ENCODE results near the gene KREMEN2. TPM values are rescaled to one million over a fixed set of nuclear protein-coding genes. Genes with fewer than 3 reads are reported as not detected.
A peak's percentile ranks its signal among the peaks of the same experiment; 100 is the strongest.
"Not testable (repeated sequence)": the region's sequence is repeated elsewhere in the genome, so short reads cannot be mapped to it uniquely, and the experiment has no call there.

Gene KREMEN2
- total RNA-seq, 1 donor from 2014 or later = 1.6 TPM

- Histone ChIP-seq H3K9ac (ENCODE audit: low read depth in 1 of 3, low read length in 3 of 3) (no peak overlapping the region), H3K27me3 (ENCODE audit: control insufficient read depth in 3 of 3, insufficient read depth in 3 of 3, low read length in 3 of 3) (no peaks in the 10 kb centered on the region), H3K4me3 (ENCODE audit: low read length in 3 of 3) (no peak overlapping the region), H3K36me3 (ENCODE audit: control insufficient read depth in 3 of 3, insufficient read depth in 3 of 3, low read length in 3 of 3) (peaks cover 54 to 63% (median 62%) of the 10 kb centered on the region in 3 donors), H3K27ac (ENCODE audit: low read depth, low read length) (no peak overlapping the region), H3K4me1 (ENCODE audit: control insufficient read depth in 3 of 3, insufficient read depth in 3 of 3, low read length in 3 of 3) (peaks cover 0 to 3% (median 0%) of the 10 kb centered on the region in 3 donors), H3K9me3 (ENCODE audit: control insufficient read depth in 3 of 3, low read length in 3 of 3) (no peaks in the 10 kb centered on the region)
These were observed 25.9 kb upstream of the KREMEN2 start for GRCh38 chr16:2938206-2938605.

GRCh38 chr16:2939968-2940367, 24.1 kb upstream of the KREMEN2 start:
- Histone ChIP-seq H3K36me3 (ENCODE audit: control insufficient read depth in 3 of 3, insufficient read depth in 3 of 3, low read length in 3 of 3) (peaks cover 43 to 62% (median 56%) of the 10 kb centered on the region in 3 donors), H3K27ac (ENCODE audit: low read depth, low read length) (no peak overlapping the region), H3K4me3 (ENCODE audit: low read length in 3 of 3) (no peak overlapping the region), H3K9me3 (ENCODE audit: control insufficient read depth in 3 of 3, low read length in 3 of 3) (no peaks in the 10 kb centered on the region), H3K4me1 (ENCODE audit: control insufficient read depth in 3 of 3, insufficient read depth in 3 of 3, low read length in 3 of 3) (peaks cover 0 to 3% (median 0%) of the 10 kb centered on the region in 3 donors), H3K27me3 (ENCODE audit: control insufficient read depth in 3 of 3, insufficient read depth in 3 of 3, low read length in 3 of 3) (no peaks in the 10 kb centered on the region), H3K9ac (ENCODE audit: low read depth in 1 of 3, low read length in 3 of 3) (no peak overlapping the region)

GRCh38 chr16:2942045-2942444, 22.0 kb upstream of the KREMEN2 start:
- H3K27me3 ChIP-seq (ENCODE audit: control insufficient read depth in 3 of 3, insufficient read depth in 3 of 3, low read length in 3 of 3) = no peaks in the 10 kb centered on the region

GRCh38 chr16:2943716-2944115, 20.4 kb upstream of the KREMEN2 start:
- H3K9ac ChIP-seq (ENCODE audit: low read depth in 1 of 3, low read length in 3 of 3); H3K27me3 ChIP-seq (ENCODE audit: control insufficient read depth in 3 of 3, insufficient read depth in 3 of 3, low read length in 3 of 3); H3K27ac ChIP-seq (ENCODE audit: low read depth, low read length); H3K4me3 ChIP-seq (ENCODE audit: low read length in 3 of 3); H3K4me1 ChIP-seq (ENCODE audit: control insufficient read depth in 3 of 3, insufficient read depth in 3 of 3, low read length in 3 of 3); H3K9me3 ChIP-seq (ENCODE audit: control insufficient read depth in 3 of 3, low read length in 3 of 3): not testable (repeated sequence)
- peaks cover 26 to 39% (median 35%) of the 10 kb centered on the region in 3 donors for H3K36me3 ChIP-seq (ENCODE audit: control insufficient read depth in 3 of 3, insufficient read depth in 3 of 3, low read length in 3 of 3)

More at GRCh38 chr16:2942045-2942444, 22.0 kb upstream of the KREMEN2 start:
- Histone ChIP-seq H3K4me1 (ENCODE audit: control insufficient read depth in 3 of 3, insufficient read depth in 3 of 3, low read length in 3 of 3) (peaks cover 0 to 3% (median 0%) of the 10 kb centered on the region in 3 donors), H3K36me3 (ENCODE audit: control insufficient read depth in 3 of 3, insufficient read depth in 3 of 3, low read length in 3 of 3) (peaks cover 38 to 50% (median 44%) of the 10 kb centered on the region in 3 donors), H3K9me3 (ENCODE audit: control insufficient read depth in 3 of 3, low read length in 3 of 3) (no peaks in the 10 kb centered on the region), H3K27ac (ENCODE audit: low read depth, low read length) (no peak overlapping the region), H3K9ac (ENCODE audit: low read depth in 1 of 3, low read length in 3 of 3) (no peak overlapping the region), H3K4me3 (ENCODE audit: low read length in 3 of 3) (no peak overlapping the region)

- Histone ChIP-seq H3K4me1 (ENCODE audit: control insufficient read depth in 3 of 3, insufficient read depth in 3 of 3, low read length in 3 of 3) (peaks cover 15 to 24% (median 20%) of the 10 kb centered on the region in 3 donors), H3K36me3 (ENCODE audit: control insufficient read depth in 3 of 3, insufficient read depth in 3 of 3, low read length in 3 of 3) (peaks cover 9 to 27% (median 27%) of the 10 kb centered on the region in 3 donors)
These were observed 17.4 kb upstream of the KREMEN2 start for GRCh38 chr16:2946649-2947048.

GRCh38 chr16:2948807-2949704, 15.0 kb upstream of the KREMEN2 start:
- Histone ChIP-seq H3K9ac (ENCODE audit: low read depth in 1 of 3, low read length in 3 of 3) (peak overlapping the region in 2 of 3 donors; percentile 43 to 45), H3K27ac (ENCODE audit: low read depth, low read length) (peak overlapping the region; percentile 40), H3K4me3 (ENCODE audit: low read length in 3 of 3) (no peak overlapping the region), H3K36me3 (ENCODE audit: control insufficient read depth in 3 of 3, insufficient read depth in 3 of 3, low read length in 3 of 3) (peaks cover 5 to 16% (median 12%) of the 10 kb centered on the region in 3 donors), H3K27me3 (ENCODE audit: control insufficient read depth in 3 of 3, insufficient read depth in 3 of 3, low read length in 3 of 3) (peaks cover under 1 to 7% (median 6%) of the 10 kb centered on the region in 3 donors), H3K9me3 (ENCODE audit: control insufficient read depth in 3 of 3, low read length in 3 of 3) (no peaks in the 10 kb centered on the region), H3K4me1 (ENCODE audit: control insufficient read depth in 3 of 3, insufficient read depth in 3 of 3, low read length in 3 of 3) (peaks cover 15 to 24% (median 20%) of the 10 kb centered on the region in 3 donors)

More at GRCh38 chr16:2946649-2947048, 17.4 kb upstream of the KREMEN2 start:
- no peaks in the 10 kb centered on the region for H3K9me3 ChIP-seq (ENCODE audit: control insufficient read depth in 3 of 3, low read length in 3 of 3)
- H3K27ac ChIP-seq (ENCODE audit: low read depth, low read length) = no peak overlapping the region
- no peak overlapping the region for H3K4me3 ChIP-seq (ENCODE audit: low read length in 3 of 3)
- no peak overlapping the region for H3K9ac ChIP-seq (ENCODE audit: low read depth in 1 of 3, low read length in 3 of 3)
- H3K27me3 ChIP-seq (ENCODE audit: control insufficient read depth in 3 of 3, insufficient read depth in 3 of 3, low read length in 3 of 3) = no peaks in the 10 kb centered on the region

- no peaks in the 10 kb centered on the region for H3K9me3 ChIP-seq (ENCODE audit: control insufficient read depth in 3 of 3, low read length in 3 of 3)
- peak overlapping the region in 2 of 3 donors; percentile 33 to 43 for H3K9ac ChIP-seq (ENCODE audit: low read depth in 1 of 3, low read length in 3 of 3)
- peaks cover 5 to 15% (median 11%) of the 10 kb centered on the region in 3 donors for H3K36me3 ChIP-seq (ENCODE audit: control insufficient read depth in 3 of 3, insufficient read depth in 3 of 3, low read length in 3 of 3)
- H3K4me1 ChIP-seq (ENCODE audit: control insufficient read depth in 3 of 3, insufficient read depth in 3 of 3, low read length in 3 of 3) = peaks cover 15 to 24% (median 20%) of the 10 kb centered on the region in 3 donors
- no peak overlapping the region for H3K27ac ChIP-seq (ENCODE audit: low read depth, low read length)
- H3K27me3 ChIP-seq (ENCODE audit: control insufficient read depth in 3 of 3, insufficient read depth in 3 of 3, low read length in 3 of 3) = peaks cover 5 to 14% (median 14%) of the 10 kb centered on the region in 3 donors
- no peak overlapping the region for H3K4me3 ChIP-seq (ENCODE audit: low read length in 3 of 3)
These were observed 14.2 kb upstream of the KREMEN2 start for GRCh38 chr16:2949705-2950352.

GRCh38 chr16:2950353-2950724, 13.7 kb upstream of the KREMEN2 start:
- no peaks in the 10 kb centered on the region for H3K9me3 ChIP-seq (ENCODE audit: control insufficient read depth in 3 of 3, low read length in 3 of 3)
- no peak overlapping the region for H3K27ac ChIP-seq (ENCODE audit: low read depth, low read length)
- peaks cover 15 to 24% (median 20%) of the 10 kb centered on the region in 3 donors for H3K4me1 ChIP-seq (ENCODE audit: control insufficient read depth in 3 of 3, insufficient read depth in 3 of 3, low read length in 3 of 3)
- H3K4me3 ChIP-seq (ENCODE audit: low read length in 3 of 3) = no peak overlapping the region
- H3K36me3 ChIP-seq (ENCODE audit: control insufficient read depth in 3 of 3, insufficient read depth in 3 of 3, low read length in 3 of 3) = peaks cover 5 to 15% (median 11%) of the 10 kb centered on the region in 3 donors
- no peak overlapping the region for H3K9ac ChIP-seq (ENCODE audit: low read depth in 1 of 3, low read length in 3 of 3)
- H3K27me3 ChIP-seq (ENCODE audit: control insufficient read depth in 3 of 3, insufficient read depth in 3 of 3, low read length in 3 of 3) = peaks cover 8 to 19% (median 19%) of the 10 kb centered on the region in 3 donors

- H3K4me3 ChIP-seq (ENCODE audit: low read length in 3 of 3) = no peak overlapping the region
- H3K4me1 ChIP-seq (ENCODE audit: control insufficient read depth in 3 of 3, insufficient read depth in 3 of 3, low read length in 3 of 3) = peaks cover 15 to 24% (median 20%) of the 10 kb centered on the region in 3 donors
- H3K27me3 ChIP-seq (ENCODE audit: control insufficient read depth in 3 of 3, insufficient read depth in 3 of 3, low read length in 3 of 3) = peaks cover 9 to 22% (median 21%) of the 10 kb centered on the region in 3 donors
- peaks cover 5 to 15% (median 11%) of the 10 kb centered on the region in 3 donors for H3K36me3 ChIP-seq (ENCODE audit: control insufficient read depth in 3 of 3, insufficient read depth in 3 of 3, low read length in 3 of 3)
- no peak overlapping the region for H3K9ac ChIP-seq (ENCODE audit: low read depth in 1 of 3, low read length in 3 of 3)
- H3K27ac ChIP-seq (ENCODE audit: low read depth, low read length) = no peak overlapping the region
- no peaks in the 10 kb centered on the region for H3K9me3 ChIP-seq (ENCODE audit: control insufficient read depth in 3 of 3, low read length in 3 of 3)
These were observed 13.3 kb upstream of the KREMEN2 start for GRCh38 chr16:2950773-2951172.
